Fibroblast of lung (primary cell): ENCODE data around the gene MAP2K6. TPM values are rescaled to one million over a fixed set of nuclear protein-coding genes. Genes with fewer than 3 reads are reported as not detected.

Experiments used
- DNase-seq, 2 donors: peaks; one replicate each; pipeline versions ENCODE4 v3.0.0 to v3.0.0-alpha.2; 2010; ENCODE audit warnings: low read depth in 2 of 2
- H2AFZ ChIP-seq: 2 replicates; pipeline ENCODE4 v1.5.1; 2012; ENCODE audit warnings: low read length, control low read depth, inconsistent platforms
- H3K27ac ChIP-seq: 2 replicates; pipeline ENCODE4 v1.5.1; 2011; ENCODE audit warnings: low read length, control low read depth; ENCODE audit not compliant: insufficient read depth
- H3K27me3 ChIP-seq: 2 replicates; pipeline ENCODE4 v1.5.1; 2011; ENCODE audit warnings: mild to moderate bottlenecking, low read length; ENCODE audit not compliant: control insufficient read depth, insufficient read depth
- H3K36me3 ChIP-seq: 2 replicates; pipeline ENCODE4 v1.5.1; 2011; ENCODE audit warnings: low read length; ENCODE audit not compliant: control insufficient read depth, insufficient read depth
- H3K4me1 ChIP-seq: 2 replicates; pipeline ENCODE4 v1.5.1; 2011; ENCODE audit warnings: low read length; ENCODE audit not compliant: control insufficient read depth, insufficient read depth; ENCODE audit errors: extremely low read depth
- H3K4me2 ChIP-seq: 2 replicates; pipeline ENCODE4 v1.5.1; 2011; ENCODE audit warnings: low read length, control low read depth; ENCODE audit not compliant: insufficient read depth; ENCODE audit errors: extremely low read depth
- H3K4me3 ChIP-seq, 4 experiments: fragments of 200-600 bp in 1 of 4; sonication (generic) in 1 of 4; replicated peaks in 1 of 4; 2 replicates each; pipeline ENCODE4 v1.5.1; 2011 to 2016; ENCODE audit warnings: low read length in 4 of 4, low read depth in 3 of 4, mild to moderate bottlenecking in 3 of 4, control low read depth in 2 of 4, inconsistent platforms in 1 of 4, mixed read lengths in 1 of 4; ENCODE audit not compliant: insufficient read depth in 1 of 4; ENCODE audit errors: control extremely low read depth in 1 of 4
- H3K79me2 ChIP-seq: 2 replicates; pipeline ENCODE4 v1.5.1; 2012; ENCODE audit warnings: mild to moderate bottlenecking, low read length, inconsistent platforms; ENCODE audit not compliant: control insufficient read depth, insufficient read depth
- H3K9ac ChIP-seq: 2 replicates; pipeline ENCODE4 v1.5.1; 2011; ENCODE audit warnings: mild to moderate bottlenecking, low read length, control low read depth; ENCODE audit not compliant: insufficient read depth
- H3K9me3 ChIP-seq: 2 replicates; pipeline ENCODE4 v1.5.1; 2012; ENCODE audit warnings: low read depth, low read length; ENCODE audit not compliant: control insufficient read depth, insufficient read depth
- H4K20me1 ChIP-seq: 2 replicates; pipeline ENCODE4 v1.5.1; 2011; ENCODE audit warnings: low read length; ENCODE audit not compliant: control insufficient read depth, insufficient read depth; ENCODE audit errors: extremely low read depth
- CTCF ChIP-seq, 2 donors: IDR thresholded peaks in 1 of 2; conservative IDR thresholded peaks in 1 of 2; 1 replicate in 1 of 2; 2 replicates in 1 of 2; pipeline ENCODE4 v1.5.1; 2011 to 2012; ENCODE audit warnings: low read length in 2 of 2, control low read depth in 1 of 2, inconsistent platforms in 1 of 2, low read depth in 1 of 2, mild to moderate bottlenecking in 1 of 2
- EZH2 ChIP-seq: IDR thresholded peaks from 2 replicates; pipeline ENCODE4 v1.5.1; 2012; ENCODE audit warnings: low read length, control low read depth, mild to moderate bottlenecking; ENCODE audit errors: missing control alignments
- polyA plus RNA-seq, 2 donors: library from polyadenylated mRNA; depleted of rRNA in 1 of 2; stranded (reverse) in 1 of 2; unstranded in 1 of 2; fragments of >200 nt; gene quantifications; 2 replicates each; pipeline ENCODE4 v1.2.1, GENCODE V29; 2011 to 2012; ENCODE audit warnings: missing spikeins in 1 of 2
- total RNA-seq: library from RNA; depleted of rRNA; stranded (reverse); fragments of >200 nt; gene quantifications from 2 replicates; pipeline ENCODE4 v1.2.1, GENCODE V29; 2014

The MAP2K6 gene
- total and polyA plus RNA-seq, 2 donors (not counting 1 experiment from before 2014, with no cell fraction given): 2.7 to 39.5 TPM

GRCh38 chr17:69508814-69509213 lies 94.3 kb downstream of the MAP2K6 start:
- Histone ChIP-seq H3K27ac (no peak overlapping the region), H3K9ac (no peak overlapping the region), H3K9me3 (no peaks in the 10 kb centered on the region), H3K4me1 (no peaks in the 10 kb centered on the region), H3K36me3 (no peaks in the 10 kb centered on the region), H3K27me3 (no peaks in the 10 kb centered on the region), H4K20me1 (no peaks in the 10 kb centered on the region), H3K4me2 (no peak overlapping the region), H3K4me3 (no peak overlapping the region), H2AFZ (no peak overlapping the region), H3K79me2 (no peaks in the 10 kb centered on the region)
- TF ChIP-seq EZH2: no peak
- TF ChIP-seq CTCF (conservative IDR thresholded peaks at IDR 0.05 in 1 of 2, IDR thresholded peaks at IDR 0.05 in 1 of 2; ENCODE audit: low read depth in 1 of 2, low read length in 2 of 2): no peak
- DNase-seq: peak in 1 of 2 donors; percentile 34

- no peaks in the 10 kb centered on the region for H3K79me2 ChIP-seq
- no peaks in the 10 kb centered on the region for H3K9me3 ChIP-seq
- H3K27me3 ChIP-seq: no peaks in the 10 kb centered on the region
- no peaks in the 10 kb centered on the region for H3K36me3 ChIP-seq
- H4K20me1 ChIP-seq: no peaks in the 10 kb centered on the region
- no peak overlapping the region for H2AFZ ChIP-seq
- no peak overlapping the region for H3K4me3 ChIP-seq
- no peak overlapping the region for H3K4me2 ChIP-seq
- no peaks in the 10 kb centered on the region for H3K4me1 ChIP-seq
- no peak for DNase-seq
- H3K9ac ChIP-seq: no peak overlapping the region
- no peak overlapping the region for H3K27ac ChIP-seq
- TF ChIP-seq CTCF (conservative IDR thresholded peaks at IDR 0.05 in 1 of 2, IDR thresholded peaks at IDR 0.05 in 1 of 2; ENCODE audit: low read depth in 1 of 2, low read length in 2 of 2): no peak
- no peak for TF ChIP-seq EZH2
Measured at GRCh38 chr17:69511250-69511649, 96.8 kb downstream of the MAP2K6 start.

- no peak for DNase-seq
- Histone ChIP-seq H2AFZ (no peak overlapping the region), H3K4me3 (no peak overlapping the region), H3K9ac (no peak overlapping the region), H4K20me1 (no peaks in the 10 kb centered on the region), H3K27me3 (no peaks in the 10 kb centered on the region), H3K9me3 (no peaks in the 10 kb centered on the region), H3K36me3 (no peaks in the 10 kb centered on the region), H3K4me2 (no peak overlapping the region), H3K79me2 (no peaks in the 10 kb centered on the region), H3K4me1 (no peaks in the 10 kb centered on the region), H3K27ac (no peak overlapping the region)
- TF ChIP-seq EZH2: no peak
- TF ChIP-seq CTCF (conservative IDR thresholded peaks at IDR 0.05 in 1 of 2, IDR thresholded peaks at IDR 0.05 in 1 of 2; ENCODE audit: low read depth in 1 of 2, low read length in 2 of 2): no peak
Measured at GRCh38 chr17:69512946-69513345, 98.4 kb downstream of the MAP2K6 start.
